Measurements from ENCODE around the gene PLPPR2.

DNA sequence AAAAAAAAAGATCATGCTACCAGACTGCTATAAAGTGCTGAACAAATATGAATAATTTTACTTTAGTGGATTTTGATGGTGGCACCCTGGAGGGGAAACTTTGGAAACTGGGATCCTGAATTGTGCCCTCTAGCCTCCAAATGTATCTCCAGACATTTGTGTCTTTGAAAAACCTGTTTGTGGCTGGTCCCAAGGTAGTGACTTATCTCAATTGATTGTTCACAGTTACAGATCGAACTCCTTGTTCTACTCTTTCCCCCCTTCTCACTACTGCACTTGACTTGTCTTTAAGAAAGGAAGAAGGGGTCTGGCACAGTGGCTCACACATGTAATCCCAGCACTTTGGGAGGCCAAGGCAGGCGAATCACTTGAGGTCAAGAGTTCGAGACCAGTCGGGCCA, 53.4 kb downstream of the PLPPR2 start:
- TF ChIP-seq POLR2A (IDR thresholded peaks at IDR 0.05; ENCODE audit: extremely low read depth, insufficient read length) = no peak
- TF ChIP-seq, protein P1, sequence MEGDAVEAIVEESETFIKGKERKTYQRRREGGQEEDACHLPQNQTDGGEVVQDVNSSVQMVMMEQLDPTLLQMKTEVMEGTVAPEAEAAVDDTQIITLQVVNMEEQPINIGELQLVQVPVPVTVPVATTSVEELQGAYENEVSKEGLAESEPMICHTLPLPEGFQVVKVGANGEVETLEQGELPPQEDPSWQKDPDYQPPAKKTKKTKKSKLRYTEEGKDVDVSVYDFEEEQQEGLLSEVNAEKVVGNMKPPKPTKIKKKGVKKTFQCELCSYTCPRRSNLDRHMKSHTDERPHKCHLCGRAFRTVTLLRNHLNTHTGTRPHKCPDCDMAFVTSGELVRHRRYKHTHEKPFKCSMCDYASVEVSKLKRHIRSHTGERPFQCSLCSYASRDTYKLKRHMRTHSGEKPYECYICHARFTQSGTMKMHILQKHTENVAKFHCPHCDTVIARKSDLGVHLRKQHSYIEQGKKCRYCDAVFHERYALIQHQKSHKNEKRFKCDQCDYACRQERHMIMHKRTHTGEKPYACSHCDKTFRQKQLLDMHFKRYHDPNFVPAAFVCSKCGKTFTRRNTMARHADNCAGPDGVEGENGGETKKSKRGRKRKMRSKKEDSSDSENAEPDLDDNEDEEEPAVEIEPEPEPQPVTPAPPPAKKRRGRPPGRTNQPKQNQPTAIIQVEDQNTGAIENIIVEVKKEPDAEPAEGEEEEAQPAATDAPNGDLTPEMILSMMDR (IDR thresholded peaks at IDR 0.05; ENCODE audit: low read depth, low read length) = no peak
- no peak for TF ChIP-seq MYC (IDR thresholded peaks at IDR 0.05; ENCODE audit: low read depth, low read length)
- TF ChIP-seq, protein P2, sequence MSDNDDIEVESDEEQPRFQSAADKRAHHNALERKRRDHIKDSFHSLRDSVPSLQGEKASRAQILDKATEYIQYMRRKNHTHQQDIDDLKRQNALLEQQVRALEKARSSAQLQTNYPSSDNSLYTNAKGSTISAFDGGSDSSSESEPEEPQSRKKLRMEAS (IDR thresholded peaks at IDR 0.05; ENCODE audit: low read depth, low read length) = no peak
